Neuron (in vitro differentiated cells): Measurements from ENCODE around the gene TBX1.
"Not testable (repeated sequence)": the region's sequence is repeated elsewhere in the genome, so short reads cannot be mapped to it uniquely, and the experiment has no call there.

Experiments
- H2AFZ ChIP-seq: one replicate; pipeline ENCODE4 v1.6.1; 2013; ENCODE audit warnings: low read depth, mild to moderate bottlenecking, inconsistent platforms, low read length, moderate library complexity
- H3K27me3 ChIP-seq: one replicate; pipeline ENCODE4 v1.6.1; 2013; ENCODE audit warnings: low read length; ENCODE audit not compliant: insufficient read depth
- H3K36me3 ChIP-seq: one replicate; pipeline ENCODE4 v1.6.1; 2013; ENCODE audit warnings: low read length; ENCODE audit not compliant: insufficient read depth
- H3K4me1 ChIP-seq: one replicate; pipeline ENCODE4 v1.6.1; 2013; ENCODE audit warnings: low read length; ENCODE audit not compliant: insufficient read depth
- H3K4me3 ChIP-seq: 2 replicates; pipeline ENCODE4 v1.5.1; 2013; ENCODE audit warnings: mild to moderate bottlenecking, low read length, moderate library complexity
- H3K9me3 ChIP-seq: one replicate; pipeline ENCODE4 v1.6.1; 2013; ENCODE audit warnings: low read length

Gene TBX1

DNA sequence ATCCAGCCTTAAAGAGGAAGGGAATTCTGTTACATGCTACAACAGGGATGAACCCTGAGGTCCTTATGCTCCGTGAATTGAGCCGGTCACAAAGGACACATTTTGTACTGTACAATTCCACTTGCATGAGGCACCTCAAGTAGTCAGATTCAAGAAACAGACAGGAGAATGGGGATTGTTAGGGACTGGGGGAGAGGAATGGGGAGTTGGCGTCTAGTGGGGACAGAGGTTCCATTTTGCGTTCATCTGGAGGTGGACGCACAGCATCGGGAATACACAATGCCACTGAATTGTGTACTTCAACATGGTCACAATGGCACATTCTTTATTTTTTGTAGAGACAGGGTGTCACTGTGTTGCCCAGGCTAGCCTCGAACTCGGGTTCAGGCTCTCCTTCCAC is 14.1 kb downstream of the TBX1 start:
- Histone ChIP-seq H2AFZ (no peak overlapping the region), H3K4me1 (no peaks in the 10 kb centered on the region), H3K9me3 (no peaks in the 10 kb centered on the region), H3K27me3 (peaks cover 53% of the 10 kb centered on the region), H3K4me3 (no peak overlapping the region), H3K36me3 (no peaks in the 10 kb centered on the region)

DNA sequence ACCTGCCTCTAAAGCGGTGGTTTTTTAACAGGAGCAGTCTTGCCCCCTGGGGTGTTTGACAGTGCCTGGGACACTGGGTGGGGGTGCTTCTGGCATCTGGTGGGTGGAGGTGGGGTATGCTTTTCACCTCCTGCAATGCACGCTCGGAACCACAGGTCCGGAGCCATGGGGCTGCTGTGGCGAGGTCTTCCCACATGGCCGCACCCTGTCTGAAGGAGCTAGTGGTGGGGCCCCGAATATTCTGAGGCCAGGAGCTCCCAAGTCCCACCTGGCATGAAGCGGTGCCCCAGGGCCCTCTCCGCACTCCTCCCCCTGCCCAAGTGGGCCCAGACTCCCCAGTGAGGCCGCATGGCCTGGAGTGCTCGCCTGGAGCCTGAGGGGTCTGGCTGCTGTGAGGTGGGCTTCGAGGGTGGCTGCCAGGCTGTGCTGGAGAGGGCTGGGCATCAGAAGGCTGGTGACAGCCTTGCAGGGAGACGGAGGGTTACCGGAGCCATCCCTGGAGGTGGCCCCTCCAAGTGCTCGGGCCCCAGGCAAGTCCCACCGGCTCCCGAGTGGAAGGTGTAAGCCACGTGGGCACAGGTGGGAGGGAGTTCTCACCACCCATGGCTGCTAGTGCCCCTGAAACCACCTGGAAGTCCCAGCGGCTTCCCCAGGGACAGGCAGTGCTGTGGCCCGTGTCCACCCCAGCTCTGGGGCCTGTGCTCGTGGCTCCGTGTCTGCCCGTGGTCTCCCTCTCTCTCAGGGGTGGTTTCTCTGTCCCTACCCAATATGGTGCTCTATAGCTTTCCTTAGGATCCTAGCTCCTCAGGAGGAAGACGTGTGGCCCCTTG is 15.1 kb downstream of the TBX1 start:
- H3K27me3 ChIP-seq: peaks cover 46% of the 10 kb centered on the region
- H3K36me3 ChIP-seq: no peaks in the 10 kb centered on the region
- H3K4me3 ChIP-seq: no peak overlapping the region
- H3K9me3 ChIP-seq: no peaks in the 10 kb centered on the region
- H2AFZ ChIP-seq: no peak overlapping the region
- H3K4me1 ChIP-seq: no peaks in the 10 kb centered on the region

DNA sequence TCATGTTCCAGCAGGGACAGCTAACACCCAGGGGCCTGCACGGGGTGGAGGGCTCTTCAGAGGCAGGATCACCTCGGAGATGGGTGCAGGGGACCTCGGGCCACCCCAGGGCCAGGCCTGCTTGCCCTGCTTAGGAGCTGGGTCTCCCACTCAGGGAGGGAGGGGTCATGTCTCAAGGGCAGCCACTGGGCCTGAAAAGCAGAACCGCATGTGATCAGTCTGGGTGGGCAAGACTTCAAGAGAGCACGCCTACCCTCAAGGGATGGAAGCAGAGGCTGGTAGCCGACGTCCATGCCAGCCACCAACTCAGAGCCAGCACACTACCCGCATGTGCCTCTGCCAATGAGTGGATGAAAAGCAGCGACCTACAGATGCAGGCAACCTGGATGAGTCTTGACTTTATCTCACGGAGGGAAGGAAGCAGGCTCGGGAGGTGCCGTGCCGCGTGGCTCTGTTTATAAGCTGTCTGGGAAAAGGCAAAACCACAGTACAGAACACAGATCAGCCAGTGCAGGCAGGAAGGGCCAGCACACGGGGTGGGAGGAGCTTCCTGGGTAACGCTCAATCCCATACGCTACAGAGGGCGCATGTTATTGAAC is 16.0 kb downstream of the TBX1 start:
- H3K4me1 ChIP-seq: no peaks in the 10 kb centered on the region
- no peaks in the 10 kb centered on the region for H3K9me3 ChIP-seq
- H3K27me3 ChIP-seq: peaks cover 38% of the 10 kb centered on the region
- no peaks in the 10 kb centered on the region for H3K36me3 ChIP-seq
- H3K4me3 ChIP-seq: no peak overlapping the region
- no peak overlapping the region for H2AFZ ChIP-seq

DNA sequence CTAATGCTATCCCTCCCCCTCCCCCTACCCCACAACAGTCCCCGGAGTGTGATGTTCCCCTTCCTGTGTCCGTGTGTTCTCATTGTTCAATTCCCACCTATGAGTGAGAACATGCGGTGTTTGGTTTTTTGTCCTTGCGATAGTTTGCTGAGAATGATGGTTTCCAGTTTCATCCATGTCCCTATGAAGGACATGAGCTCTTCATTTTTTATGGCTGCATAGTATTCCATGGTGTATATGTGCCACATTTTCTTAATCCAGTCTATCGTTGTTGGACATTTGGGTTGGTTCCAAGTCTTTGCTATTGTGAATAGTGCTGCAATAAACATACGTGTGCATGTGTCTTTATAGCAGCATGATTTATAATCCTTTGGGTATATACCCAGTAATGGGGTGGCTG is 16.6 kb downstream of the TBX1 start:
- not testable (repeated sequence) for H3K9me3 ChIP-seq, H3K36me3 ChIP-seq, H2AFZ ChIP-seq, H3K4me1 ChIP-seq, H3K4me3 ChIP-seq
- peaks cover 33% of the 10 kb centered on the region for H3K27me3 ChIP-seq

DNA sequence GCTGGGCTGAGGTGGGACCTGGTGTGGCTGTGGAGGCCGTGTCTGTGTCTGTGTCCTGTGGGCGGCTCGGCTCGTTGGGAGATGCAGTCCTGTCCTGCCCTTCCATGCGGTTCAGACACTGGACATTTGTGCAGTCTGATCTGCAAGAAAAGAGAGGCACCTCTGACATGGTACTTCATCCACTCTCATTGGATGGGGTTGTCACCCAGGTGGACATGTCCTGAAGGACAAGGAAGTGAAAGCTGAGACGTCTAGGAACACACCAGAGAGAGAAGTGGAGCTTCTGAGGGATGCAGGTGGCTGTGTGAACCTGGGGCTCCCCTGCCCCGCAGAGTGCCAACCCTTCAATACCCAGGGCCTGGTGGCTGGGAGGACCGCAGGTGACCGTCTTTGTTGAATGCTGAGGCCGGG is 18.4 kb downstream of the TBX1 start:
- H3K4me1 ChIP-seq: no peaks in the 10 kb centered on the region

DNA sequence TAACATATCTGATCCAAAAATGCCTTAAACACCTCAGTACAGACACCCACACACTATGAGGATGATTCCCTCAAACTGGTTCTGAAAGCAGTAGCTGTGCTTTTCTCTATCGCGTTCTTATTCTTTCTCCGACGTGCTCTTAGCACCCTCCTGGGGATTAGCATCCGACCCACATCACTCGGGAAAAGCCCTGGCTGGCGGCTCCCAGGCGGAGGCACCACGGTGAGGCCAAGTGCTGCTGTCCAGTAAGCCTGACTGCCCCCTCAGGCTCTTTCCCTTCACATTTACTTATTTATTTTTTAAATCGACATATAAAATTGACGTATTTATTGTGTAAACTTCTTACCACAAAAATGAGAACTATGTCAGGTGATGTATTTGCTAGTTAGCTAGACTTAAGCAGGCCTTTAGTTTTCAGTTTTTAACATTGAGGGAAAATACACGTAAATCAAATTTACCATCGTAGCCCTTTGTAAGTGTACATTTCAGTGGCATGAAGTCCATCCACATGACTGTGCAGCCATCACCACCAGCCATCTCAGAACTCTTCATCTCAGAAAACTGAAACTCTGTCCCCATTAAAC is 19.2 kb downstream of the TBX1 start:
- H3K4me1 ChIP-seq: no peaks in the 10 kb centered on the region
- H3K4me3 ChIP-seq: no peak overlapping the region
- no peaks in the 10 kb centered on the region for H3K36me3 ChIP-seq
- H3K9me3 ChIP-seq: no peaks in the 10 kb centered on the region
- H2AFZ ChIP-seq: no peak overlapping the region
- H3K27me3 ChIP-seq: peaks cover 12% of the 10 kb centered on the region

More for the DNA sequence above, 18.4 kb downstream of the TBX1 start:
- Histone ChIP-seq H3K27me3 (peaks cover 16% of the 10 kb centered on the region), H3K9me3 (no peaks in the 10 kb centered on the region), H3K4me3 (no peak overlapping the region), H2AFZ (no peak overlapping the region), H3K36me3 (no peaks in the 10 kb centered on the region)

DNA sequence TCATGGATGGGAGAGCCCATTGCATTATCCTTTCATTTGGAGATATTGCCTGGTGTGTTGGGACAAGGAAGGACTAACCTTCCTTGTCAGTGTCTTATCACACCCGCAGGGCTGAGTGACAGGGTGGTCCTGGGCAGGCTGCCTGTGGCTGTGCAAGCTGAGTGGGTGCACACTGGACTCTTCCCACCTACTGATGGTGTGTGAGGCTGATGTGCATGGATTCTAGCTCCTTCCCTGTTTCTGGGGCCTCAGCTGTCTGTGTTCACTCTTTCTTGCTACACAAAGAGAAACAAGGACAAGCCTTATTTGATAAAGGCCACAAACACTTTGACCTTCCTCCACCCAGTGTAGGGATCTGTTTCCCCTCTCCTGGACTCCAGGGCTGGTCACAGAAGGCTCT is 22.0 kb downstream of the TBX1 start:
- Histone ChIP-seq H3K4me3 (no peak overlapping the region), H3K36me3 (no peaks in the 10 kb centered on the region), H2AFZ (no peak overlapping the region), H3K27me3 (peaks cover 5% of the 10 kb centered on the region), H3K4me1 (no peaks in the 10 kb centered on the region), H3K9me3 (no peaks in the 10 kb centered on the region)

DNA sequence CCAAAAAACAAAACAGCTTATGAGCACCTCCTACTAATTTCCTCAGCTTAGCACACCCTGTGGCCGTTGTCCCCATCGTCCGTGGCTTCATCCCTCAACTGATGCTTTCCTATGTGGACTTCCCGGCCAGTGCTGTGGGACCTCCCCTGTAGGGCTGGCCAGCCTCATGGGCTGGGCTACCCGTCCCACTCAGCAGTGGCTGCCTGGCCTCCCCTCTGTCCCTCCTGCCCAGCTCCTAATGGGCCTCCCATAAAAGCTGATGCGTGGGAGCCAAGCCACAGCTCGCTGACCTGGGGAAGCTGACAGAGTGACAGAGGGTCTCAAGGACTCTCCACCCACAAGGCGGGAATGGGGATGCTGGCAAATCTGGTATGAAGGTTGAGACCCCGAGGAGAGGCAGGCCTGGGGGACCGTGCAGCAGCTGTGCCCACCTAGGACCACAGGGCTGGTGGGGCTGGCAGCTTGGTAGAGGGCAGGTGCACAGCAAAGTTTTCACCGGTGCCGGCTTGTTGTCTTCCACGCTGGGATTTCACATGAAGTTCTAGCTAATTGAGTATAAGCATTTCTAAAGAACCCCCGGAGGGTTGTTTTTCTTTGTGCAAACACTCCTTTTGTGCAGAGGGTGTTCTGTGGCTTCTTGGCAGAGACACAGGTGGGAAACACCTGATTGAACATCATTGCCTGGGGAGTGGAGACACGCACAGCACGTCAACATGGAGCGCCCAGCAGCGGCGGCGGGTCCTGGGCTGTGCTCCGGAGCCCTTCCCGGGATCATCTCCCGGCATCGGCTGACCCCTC is 23.2 kb downstream of the TBX1 start:
- H3K4me1 ChIP-seq: no peaks in the 10 kb centered on the region
- H2AFZ ChIP-seq: no peak overlapping the region
- H3K27me3 ChIP-seq: peaks cover 5% of the 10 kb centered on the region
- no peak overlapping the region for H3K4me3 ChIP-seq
- H3K36me3 ChIP-seq: no peaks in the 10 kb centered on the region
- peaks cover under 1% of the 10 kb centered on the region for H3K9me3 ChIP-seq

DNA sequence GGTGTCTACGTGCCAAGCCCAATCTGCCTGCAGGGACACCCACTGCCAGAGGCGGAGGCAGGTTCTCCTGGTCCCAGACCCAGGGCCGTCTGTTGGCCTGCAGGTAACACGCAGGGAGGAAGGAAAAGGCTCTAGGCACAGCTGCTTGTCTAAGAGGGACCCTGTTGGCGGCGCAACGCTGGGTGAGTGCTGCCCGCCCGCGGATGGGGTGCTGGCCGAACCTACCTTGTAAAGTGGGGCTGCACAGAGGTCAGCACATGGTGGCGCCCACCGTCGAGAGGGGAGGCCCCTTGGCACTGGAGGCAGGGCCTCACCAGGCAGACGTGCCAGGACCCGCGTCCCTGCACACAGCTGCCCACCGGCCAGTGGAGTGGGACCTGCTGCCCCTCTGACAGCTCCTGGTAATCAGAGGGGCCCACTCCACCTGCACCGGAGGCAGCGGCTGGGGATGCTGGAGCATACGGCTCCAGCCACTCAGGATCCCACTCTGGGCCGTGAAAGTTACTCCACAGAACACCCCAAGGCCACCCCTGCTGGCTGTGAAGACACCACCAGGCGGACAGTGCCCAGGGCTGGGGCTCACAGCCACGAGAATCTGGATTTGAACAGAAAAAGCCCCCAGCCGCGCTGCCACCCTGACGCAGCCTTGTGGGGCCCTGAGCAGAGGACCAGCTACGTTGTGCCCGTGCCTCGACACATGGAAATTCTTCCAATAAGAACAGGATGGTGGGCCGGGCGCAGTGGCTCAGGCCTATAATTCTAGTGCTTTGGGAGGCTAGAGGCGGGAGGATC is 24.0 kb downstream of the TBX1 start:
- H3K27me3 ChIP-seq: peaks cover 4% of the 10 kb centered on the region
- H3K4me3 ChIP-seq: no peak overlapping the region
- H3K9me3 ChIP-seq: peaks cover 5% of the 10 kb centered on the region
- no peak overlapping the region for H2AFZ ChIP-seq
- H3K36me3 ChIP-seq: no peaks in the 10 kb centered on the region
- no peaks in the 10 kb centered on the region for H3K4me1 ChIP-seq

DNA sequence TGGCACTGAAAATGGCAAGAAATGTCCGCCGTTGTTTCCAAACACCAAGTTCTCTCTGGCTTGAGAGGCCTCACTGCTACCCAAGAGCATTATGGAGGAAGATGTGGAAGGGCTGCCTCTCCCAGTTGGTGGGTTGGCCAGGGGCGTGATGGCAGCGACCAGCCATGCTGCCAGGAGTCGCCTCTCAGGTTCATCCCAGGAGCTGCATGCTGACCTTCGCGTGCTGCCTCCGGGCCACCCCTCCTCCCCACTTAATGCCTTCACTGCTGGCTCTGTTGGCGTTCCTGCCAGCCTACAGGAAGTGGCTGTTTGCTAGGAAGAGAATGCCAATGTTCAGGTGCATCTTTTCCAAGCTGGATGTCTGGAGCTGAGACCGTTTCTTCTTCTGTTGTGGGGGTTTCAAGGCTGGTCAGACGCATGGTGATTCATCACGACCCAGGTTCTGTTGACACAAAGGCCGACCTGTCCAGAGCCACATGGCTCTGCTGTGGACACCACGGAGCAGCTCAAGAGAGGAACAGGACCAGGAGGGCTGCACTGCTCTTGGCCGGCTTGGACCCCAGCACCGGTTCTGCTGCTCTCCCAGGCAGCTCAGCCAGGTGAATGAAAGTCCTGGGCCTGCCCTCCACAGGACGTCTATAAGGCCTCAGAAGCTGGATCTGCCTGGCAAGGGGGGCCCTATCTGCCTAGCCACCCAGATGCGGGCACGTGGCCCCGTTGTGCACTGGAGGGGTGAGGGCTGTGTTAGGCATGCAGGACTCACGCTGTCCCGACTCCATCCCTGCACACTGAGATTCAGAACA is 25.1 kb downstream of the TBX1 start:
- no peaks in the 10 kb centered on the region for H3K36me3 ChIP-seq
- no peaks in the 10 kb centered on the region for H3K27me3 ChIP-seq
- no peak overlapping the region for H2AFZ ChIP-seq
- no peaks in the 10 kb centered on the region for H3K4me1 ChIP-seq
- no peak overlapping the region for H3K4me3 ChIP-seq
- H3K9me3 ChIP-seq: peaks cover 6% of the 10 kb centered on the region

DNA sequence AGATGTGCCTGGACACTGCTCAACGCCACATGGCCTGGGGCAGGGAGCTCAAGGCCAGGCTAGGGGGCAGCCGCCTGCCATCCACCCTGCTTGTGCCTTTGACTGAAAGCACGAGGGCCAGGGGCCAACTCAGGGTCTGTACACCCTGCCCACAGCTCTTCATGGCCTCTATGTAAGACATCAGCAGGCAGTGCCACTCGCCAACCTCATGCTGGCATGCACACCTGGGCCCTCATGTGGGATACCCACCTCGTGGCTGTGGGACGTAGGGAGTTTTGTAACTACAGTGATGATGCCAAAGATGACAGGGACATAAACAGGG is 25.6 kb downstream of the TBX1 start:
- Histone ChIP-seq H3K36me3 (no peaks in the 10 kb centered on the region), H2AFZ (no peak overlapping the region), H3K4me3 (no peak overlapping the region), H3K4me1 (no peaks in the 10 kb centered on the region), H3K9me3 (peaks cover 6% of the 10 kb centered on the region), H3K27me3 (no peaks in the 10 kb centered on the region)
